K562 (cell line): ENCODE data around the gene PRDM15. TPM values are rescaled to one million over a fixed set of nuclear protein-coding genes. Genes with fewer than 3 reads are reported as not detected.

Experiments
- BCOR ChIP-seq: fragments of 450-650 bp; IDR thresholded peaks from 2 replicates; pipeline ENCODE4 v1.6.1; 2016
- CBFB ChIP-seq: sonication (generic); formaldehyde crosslinking; IDR thresholded peaks from 2 replicates; pipeline ENCODE4 v1.4.0; 2020; ENCODE audit warnings: mild to moderate bottlenecking, missing genetic modification reagents
- CTBP1 ChIP-seq: fragments of 450-650 bp; IDR thresholded peaks from 2 replicates; pipeline ENCODE4 v1.6.1; 2016; ENCODE audit warnings: borderline replicate concordance
- ELK1 ChIP-seq: sonication (generic); formaldehyde crosslinking; IDR thresholded peaks from 2 replicates; pipeline ENCODE4 v1.8.1; 2022; ENCODE audit warnings: missing genetic modification reagents
- ETS1 ChIP-seq: conservative IDR thresholded peaks from 2 replicates; pipeline ENCODE4 v1.6.1; 2011; ENCODE audit warnings: low read depth, mild to moderate bottlenecking, low read length; ENCODE audit not compliant: control insufficient read depth
- FIP1L1 ChIP-seq: fragments of 200-400 bp; formaldehyde crosslinking; IDR thresholded peaks from 2 replicates; pipeline ENCODE4 v1.6.1; 2018; ENCODE audit warnings: mild to moderate bottlenecking, low read depth, low read length; ENCODE audit not compliant: poor library complexity, severe bottlenecking
- GABPB1 ChIP-seq: sonication (generic); formaldehyde crosslinking; IDR thresholded peaks from 2 replicates; pipeline ENCODE4 v1.8.0; 2022; ENCODE audit warnings: mild to moderate bottlenecking, missing genetic modification reagents
- KLF13 ChIP-seq: fragments of 450-650 bp; IDR thresholded peaks from 2 replicates; pipeline ENCODE4 v1.6.1; 2016; ENCODE audit warnings: missing genetic modification characterization, low read depth, mild to moderate bottlenecking, missing compliant biosample characterization, moderate library complexity, borderline replicate concordance
- NR2C2 ChIP-seq, 2 experiments: fragments of 200-800 bp in 1 of 2; sonication (Bioruptor generic) in 1 of 2; sonication (generic) in 1 of 2; formaldehyde crosslinking in 1 of 2; IDR thresholded peaks; 2 replicates each; pipeline versions ENCODE4 v1.6.1 to v1.8.0; 2016 to 2022; ENCODE audit warnings: mild to moderate bottlenecking in 1 of 2, missing compliant biosample characterization in 1 of 2, missing genetic modification characterization in 1 of 2, missing genetic modification reagents in 1 of 2
- SMARCA4 ChIP-seq: fragments of 450-650 bp; IDR thresholded peaks from 2 replicates; pipeline ENCODE4 v1.6.1; 2016
- TFAM ChIP-seq: fragments of 250-450 bp; sonication (Bioruptor Pico); conservative IDR thresholded peaks from 2 replicates; pipeline ENCODE4 v1.5.0; 2021; ENCODE audit warnings: mild to moderate bottlenecking, moderate library complexity
- VEZF1 ChIP-seq: fragments of 200-800 bp; sonication (Bioruptor generic); IDR thresholded peaks from 2 replicates; pipeline ENCODE4 v1.6.1; 2017; ENCODE audit warnings: missing genetic modification characterization, missing compliant biosample characterization
- XRCC5 ChIP-seq: fragments of 200-400 bp; formaldehyde crosslinking; IDR thresholded peaks from 2 replicates; pipeline ENCODE4 v1.6.1; 2017; ENCODE audit warnings: low read depth, mild to moderate bottlenecking, low read length
- ZBTB11 ChIP-seq, 3 experiments: fragments of 200-800 bp in 1 of 3; fragments of 250-450 bp in 1 of 3; fragments of 450-650 bp in 1 of 3; sonication (Bioruptor Pico) in 1 of 3; sonication (Bioruptor generic) in 1 of 3; formaldehyde crosslinking in 1 of 3; IDR thresholded peaks; 2 replicates each; pipeline versions ENCODE4 v1.6.1 to v1.8.0; 2016 to 2022; ENCODE audit warnings: mild to moderate bottlenecking in 2 of 3, missing genetic modification characterization in 2 of 3, missing compliant biosample characterization in 1 of 3, moderate library complexity in 1 of 3
- polyA plus RNA-seq, 8 experiments: library from polyadenylated mRNA; depleted of rRNA in 4 of 8; stranded (reverse) in 5 of 8; unstranded in 3 of 8; fragments of >200 nt; fragmentation: Nextera tagmentation in 2 of 8; fragmentation: Illumina TruSeq in 1 of 8; extraction: Ambion mirVana in 2 of 8; extraction: Trizol in 1 of 8; gene quantifications; 2 replicates each; pipeline versions ENCODE4 v1.2.1 to v1.2.3, GENCODE V29; 2011 to 2014; ENCODE audit warnings: inconsistent platforms in 1 of 8, missing spikeins in 1 of 8
- total RNA-seq, 7 experiments: library from RNA; depleted of rRNA in 6 of 7; stranded (reverse); fragments of >200 nt in 6 of 7; fragmentation: Illumina TruSeq in 2 of 7; extraction: Trizol in 2 of 7; gene quantifications; 2 replicates each; pipeline versions ENCODE4 v1.2.1 to v1.2.3, GENCODE V29; 2011 to 2021; ENCODE audit warnings: low replicate concordance in 1 of 7
- TF ChIP-seq, protein P1 (sequence below), 2 experiments: IDR thresholded peaks; 2 replicates each; pipeline ENCODE4 v1.6.1; 2011; ENCODE audit warnings: borderline replicate concordance in 1 of 2, control low read depth in 1 of 2, low read depth in 1 of 2, low read length in 1 of 2, mild to moderate bottlenecking in 1 of 2, mixed read lengths in 1 of 2, moderate library complexity in 1 of 2; ENCODE audit not compliant: insufficient read depth in 1 of 2, insufficient read length in 1 of 2, poor library complexity in 1 of 2, severe bottlenecking in 1 of 2; ENCODE audit errors: extremely low read depth in 1 of 2

The PRDM15 gene
- total and polyA plus RNA-seq, 9 of the 15 experiments (the other 6 are each of a cell fraction or from before 2014, with no cell fraction given): 0.93 to 9.2 (median 6.2) TPM

GRCh38 chr21:41879190-41879998 is at the start of gene PRDM15 (continued):
- TF ChIP-seq, protein P1, sequence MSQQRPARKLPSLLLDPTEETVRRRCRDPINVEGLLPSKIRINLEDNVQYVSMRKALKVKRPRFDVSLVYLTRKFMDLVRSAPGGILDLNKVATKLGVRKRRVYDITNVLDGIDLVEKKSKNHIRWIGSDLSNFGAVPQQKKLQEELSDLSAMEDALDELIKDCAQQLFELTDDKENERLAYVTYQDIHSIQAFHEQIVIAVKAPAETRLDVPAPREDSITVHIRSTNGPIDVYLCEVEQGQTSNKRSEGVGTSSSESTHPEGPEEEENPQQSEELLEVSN (IDR thresholded peaks at IDR 0.05; ENCODE audit: borderline replicate concordance in 1 of 2, extremely low read depth in 1 of 2, insufficient read depth in 1 of 2, insufficient read length in 1 of 2, low read depth in 1 of 2, low read length in 1 of 2, poor library complexity in 1 of 2, severe bottlenecking in 1 of 2): peak; percentile 87 to 94
- TF ChIP-seq CBFB (CRISPR knock-in tag) (no peak), FIP1L1 (peak; percentile 60), ETS1 (peak; percentile 85; the same call in 1 of the 2 replicates), NR2C2 (CRISPR knock-in tag; IDR thresholded peaks at IDR 0.05) (no peak), NR2C2 (tag; IDR thresholded peaks at IDR 0.05) (peak; percentile 77), XRCC5 (0 out of 2 replicates have a peak, but pooled peaks have one; percentile 50), VEZF1 (peak; percentile 76), KLF13 (tag) (0 out of 2 replicates have a peak, but pooled peaks have one; percentile 21), ELK1 (CRISPR knock-in tag) (no peak), CTBP1 (no peak; the same call in 1 of the 2 replicates), BCOR (no peak), GABPB1 (CRISPR knock-in tag) (peak; percentile 74), ZBTB11 (CRISPR knock-in tag; IDR thresholded peaks at IDR 0.05) (peak in 1 of 3 experiments; percentile 63; a peak in 2 of 6 replicates), SMARCA4 (0 out of 2 replicates have a peak, but pooled peaks have one; percentile 16), TFAM (CRISPR knock-in tag) (no peak)
